Heart left ventricle (tissue), 16 donors: ENCODE measurements around the gene DCDC2C. TPM values are rescaled to one million over a fixed set of nuclear protein-coding genes. Genes with fewer than 3 reads are reported as not detected.
"Not testable (repeated sequence)": the region's sequence is repeated elsewhere in the genome, so short reads cannot be mapped to it uniquely, and the experiment has no call there.

ENCODE experiments used
- ATAC-seq, 4 donors: fragments of 200-7000 bp; cut with Tn5 transposase; one replicate each; pipeline ENCODE4 v1.9.1; 2020 to 2022; ENCODE audit warnings: moderate library complexity in 4 of 4, mild to moderate bottlenecking in 3 of 4, moderate number of reproducible peaks in 1 of 4
- DNase-seq, 5 donors: peaks; one replicate each; pipeline ENCODE4 v3.0.0-alpha.2; 2020
- H3K27ac ChIP-seq, 12 donors: fragments of 200-600 bp; sonication (generic) in 4 of 12; one replicate each; pipeline versions ENCODE4 v1.5.0 to v1.8.0; 2016 to 2022; ENCODE audit warnings: mild to moderate bottlenecking in 2 of 12
- H3K27me3 ChIP-seq, 9 donors: fragments of 200-600 bp; sonication (generic) in 2 of 9; one replicate each; pipeline versions ENCODE4 v1.5.1 to v1.8.0; 2016 to 2022; ENCODE audit warnings: mild to moderate bottlenecking in 3 of 9
- H3K36me3 ChIP-seq, 9 donors: fragments of 200-600 bp; sonication (generic) in 2 of 9; one replicate each; pipeline versions ENCODE4 v1.5.0 to v1.8.0; 2018 to 2022; ENCODE audit warnings: mild to moderate bottlenecking in 2 of 9
- H3K4me1 ChIP-seq, 12 donors: fragments of 200-600 bp; sonication (generic) in 4 of 12; one replicate each; pipeline versions ENCODE4 v1.5.0 to v1.8.0; 2016 to 2022; ENCODE audit warnings: mild to moderate bottlenecking in 3 of 12
- H3K4me3 ChIP-seq, 12 donors: fragments of 200-600 bp; sonication (generic) in 4 of 12; one replicate each; pipeline versions ENCODE4 v1.5.0 to v1.8.0; 2017 to 2022; ENCODE audit warnings: mild to moderate bottlenecking in 9 of 12, moderate library complexity in 4 of 12
- H3K9me3 ChIP-seq, 12 donors: fragments of 200-600 bp; sonication (generic) in 4 of 12; one replicate each; pipeline versions ENCODE4 v1.5.0 to v1.8.0; 2016 to 2022; ENCODE audit warnings: mild to moderate bottlenecking in 1 of 12
- CTCF ChIP-seq, 12 donors: fragments of 200-600 bp; sonication (generic) in 4 of 12; IDR thresholded peaks; one replicate each; pipeline versions ENCODE4 v1.5.0 to v1.8.0; 2018 to 2022; ENCODE audit warnings: antibody characterized with exemption in 12 of 12, mild to moderate bottlenecking in 5 of 12
- POLR2A ChIP-seq, 2 donors: fragments of 450-650 bp; IDR thresholded peaks; one replicate each; pipeline ENCODE4 v1.6.1; 2017; ENCODE audit warnings: antibody characterized with exemption in 2 of 2, mild to moderate bottlenecking in 2 of 2, moderate library complexity in 2 of 2
- WGBS, 4 donors: extraction: QIAGEN DNeasy Blood & Tissue Kit in 2 of 4; methylation state at CpG; one replicate each; pipeline versions ENCODE4 v1.1.5 to v1.1.7; 2013 to 2018; 5-methylcytosine and 5-hydroxymethylcytosine counted together
- intact Hi-C, 10 donors: fragments of 100-400 bp; cut with DNase I; formaldehyde crosslinking; loops; one replicate each; pipeline versions ENCODE4 v1.11.1 to v1.14.2; 2022
- polyA plus RNA-seq, 2 donors: library from polyadenylated mRNA; stranded (reverse); fragments of 200-250 nt; gene quantifications; one replicate each; pipeline ENCODE4 v1.2.3, GENCODE V29; 2013
- total RNA-seq, 9 donors: library from RNA; depleted of rRNA in 2 of 9; stranded (reverse); fragments of >200 nt in 2 of 9; fragmentation: NEBNext Ultra II Directional in 3 of 9; extraction: Animal tissue kit (Norgen Biotek cat#: 25700) in 3 of 9; gene quantifications; one replicate each; pipeline versions ENCODE4 v1.1.0 to v1.2.4, GENCODE V29; 2016 to 2023
- donor health status: ischemic (EF 13 %, LVEDD 7.1; RV severe dilation, severe dysfunction).
- donor health status: healthy with polysubstance abuse.
- donor health status: DM: no; HTN: yes; CAD: no.
- donor health status: DM: no; HTN: no; CAD: no.
- donor health status: ischemic (EF 25% LVEDD 6.9; RV normal size, moderate dysfunction).
- donor health status: ischemic (EF 25% LVEDD 5.7; RV mildly dilated, moderate dysfunction).
- donor health status: healthy.
- donor health status: DM: yes; HTN: yes; CAD: no.
- donor health status: ischemic (EF 35%, LVEDD 5.7; RV mildly dilated, moderate dysfunction).
- donor health status: nonischemic (EF 11% LVEDD 7.7; RV severe dilation, severe dysfunction).
- donor health status: DM: yes; HTN: yes; CAD: no.
- donor health status: PGD.
- donor health status: ischemic (EF 29% LVEDD 5.4; RV normal size, mild dysfunction).
- donor health status: nonischemic (EF 23%, LVEDD 6.1; RV moderate dilation, normal function).

DCDC2C gene
- total and polyA plus RNA-seq, 11 donors = not detected

- H3K27ac ChIP-seq = peak overlapping the region in 10 of 12 donors; percentile 6 to 75 (median 55)
- no peak for TF ChIP-seq POLR2A (IDR thresholded peaks at IDR 0.05)
- TF ChIP-seq CTCF (IDR thresholded peaks at IDR 0.05) = no peak
- H3K4me3 ChIP-seq = no peak overlapping the region
- H3K4me1 ChIP-seq = peaks cover 0 to 28% (median 8%) of the 10 kb centered on the region in 12 donors
- WGBS, 4 donors = 64 to 78% (median 69%) methylated on average over 23 to 26 of the region's 26 CpGs
- DNase-seq (peak; percentile 55 to 79 (median 67)), ATAC-seq (peak; percentile 38 to 87 (median 72))
- intact Hi-C loops = loop anchor here in 5 of 10 donors (10.0 kb wide), 2 partner anchors 85 to 235 kb away; partner anchors contain the start of gene RPS7 (in 1 of the 5)
- H3K36me3 ChIP-seq = no peaks in the 10 kb centered on the region
- no peaks in the 10 kb centered on the region for H3K27me3 ChIP-seq
- H3K9me3 ChIP-seq = no peaks in the 10 kb centered on the region
These were observed 43.6 kb upstream of the DCDC2C start for GRCh38 chr2:3659447-3660432.

- H3K4me3 ChIP-seq, ATAC-seq, H3K27me3 ChIP-seq, H3K36me3 ChIP-seq, DNase-seq, H3K9me3 ChIP-seq, H3K27ac ChIP-seq, intact Hi-C loops: not testable (repeated sequence)
- H3K4me1 ChIP-seq = peaks cover 0 to 28% (median 8%) of the 10 kb centered on the region in 12 donors
- 82 to 87% (median 85%) methylated on average over 7 of the region's 7 CpGs for WGBS, 4 donors
These were observed 42.7 kb upstream of the DCDC2C start for GRCh38 chr2:3660640-3661039.

- TF ChIP-seq CTCF (IDR thresholded peaks at IDR 0.05) (no peak), POLR2A (IDR thresholded peaks at IDR 0.05) (no peak)
- 88 to 94% (median 94%) methylated on average over 3 of the region's 3 CpGs for WGBS, 4 donors
- ATAC-seq = no peak
- Histone ChIP-seq H3K4me1 (peaks cover 0 to 28% (median 8%) of the 10 kb centered on the region in 12 donors), H3K9me3 (no peaks in the 10 kb centered on the region), H3K27ac (no peak overlapping the region), H3K4me3 (no peak overlapping the region), H3K27me3 (no peaks in the 10 kb centered on the region), H3K36me3 (no peaks in the 10 kb centered on the region)
- intact Hi-C loops = no loop called here
- no peak for DNase-seq
These were observed 42.2 kb upstream of the DCDC2C start for GRCh38 chr2:3661149-3661660.

- TF ChIP-seq CTCF (IDR thresholded peaks at IDR 0.05) (no peak), POLR2A (IDR thresholded peaks at IDR 0.05) (no peak)
- Histone ChIP-seq H3K27me3 (peaks cover 0 to 3% (median 0%) of the 10 kb centered on the region in 9 donors), H3K4me1 (peaks cover 0 to 27% (median 8%) of the 10 kb centered on the region in 12 donors), H3K27ac (no peak overlapping the region), H3K36me3 (no peaks in the 10 kb centered on the region), H3K4me3 (no peak overlapping the region), H3K9me3 (no peaks in the 10 kb centered on the region)
- ATAC-seq (no peak), DNase-seq (no peak)
- intact Hi-C loops = no loop called here
- 72 to 87% (median 80%) methylated on average over 5 to 6 of the region's 6 CpGs for WGBS, 4 donors
These were observed 41.1 kb upstream of the DCDC2C start for GRCh38 chr2:3662239-3662638.
